GM18511 (cell line): ENCODE data around the gene CLIP2.

ENCODE experiments used
- ATAC-seq: cut with Tn5 transposase; IDR thresholded peaks from one replicate; pipeline ENCODE4 v1.9.1; 2021; ENCODE audit warnings: mild to moderate bottlenecking, moderate library complexity; ENCODE audit not compliant: unreplicated experiment

The CLIP2 gene

DNA sequence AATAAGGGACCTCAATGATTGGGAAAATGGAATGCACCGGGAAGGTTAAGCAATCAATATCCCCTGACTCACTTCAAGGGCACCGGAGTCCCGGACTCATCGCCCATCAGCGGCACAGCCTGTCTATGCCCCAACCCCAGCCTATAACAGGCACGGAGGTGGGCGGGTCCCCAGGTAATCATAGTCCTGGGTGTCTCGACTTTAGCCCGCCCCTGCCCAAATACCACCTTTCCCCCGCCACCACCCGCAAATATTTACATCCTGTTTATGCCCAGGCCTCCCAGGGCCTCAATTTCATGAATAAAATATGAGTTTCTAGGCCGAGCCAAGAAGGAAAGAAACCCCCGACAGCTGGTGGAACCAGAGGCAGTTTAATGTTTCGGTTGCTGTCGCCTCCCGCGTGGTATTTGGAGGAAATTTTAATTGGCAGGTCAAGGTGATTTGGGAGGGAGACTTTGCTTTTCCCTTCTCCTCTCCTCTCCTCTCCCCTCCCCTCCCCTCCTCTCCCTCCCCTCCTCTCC, 19.4 kb upstream of the CLIP2 start:
- ATAC-seq, result no peak

DNA sequence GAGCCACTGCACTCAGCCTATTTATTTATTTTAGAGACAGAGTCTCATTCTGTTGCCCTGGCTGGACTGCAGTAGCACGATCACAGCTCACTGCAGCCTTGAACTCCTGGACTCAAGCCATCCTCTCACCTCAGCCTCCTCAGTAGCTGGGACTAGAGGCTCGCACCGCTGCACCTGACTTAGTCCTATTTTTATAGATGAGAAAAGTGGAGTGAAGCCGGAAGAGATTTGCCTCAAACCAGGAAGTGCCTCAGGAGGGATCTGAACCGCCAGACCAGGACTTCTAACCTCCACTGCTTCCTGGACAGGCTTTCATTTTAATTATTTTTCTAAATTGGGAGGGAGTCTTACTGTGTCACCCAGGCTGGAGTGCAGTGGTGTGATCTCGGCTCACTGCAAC, 17.5 kb upstream of the CLIP2 start:
- ATAC-seq, result no peak

DNA sequence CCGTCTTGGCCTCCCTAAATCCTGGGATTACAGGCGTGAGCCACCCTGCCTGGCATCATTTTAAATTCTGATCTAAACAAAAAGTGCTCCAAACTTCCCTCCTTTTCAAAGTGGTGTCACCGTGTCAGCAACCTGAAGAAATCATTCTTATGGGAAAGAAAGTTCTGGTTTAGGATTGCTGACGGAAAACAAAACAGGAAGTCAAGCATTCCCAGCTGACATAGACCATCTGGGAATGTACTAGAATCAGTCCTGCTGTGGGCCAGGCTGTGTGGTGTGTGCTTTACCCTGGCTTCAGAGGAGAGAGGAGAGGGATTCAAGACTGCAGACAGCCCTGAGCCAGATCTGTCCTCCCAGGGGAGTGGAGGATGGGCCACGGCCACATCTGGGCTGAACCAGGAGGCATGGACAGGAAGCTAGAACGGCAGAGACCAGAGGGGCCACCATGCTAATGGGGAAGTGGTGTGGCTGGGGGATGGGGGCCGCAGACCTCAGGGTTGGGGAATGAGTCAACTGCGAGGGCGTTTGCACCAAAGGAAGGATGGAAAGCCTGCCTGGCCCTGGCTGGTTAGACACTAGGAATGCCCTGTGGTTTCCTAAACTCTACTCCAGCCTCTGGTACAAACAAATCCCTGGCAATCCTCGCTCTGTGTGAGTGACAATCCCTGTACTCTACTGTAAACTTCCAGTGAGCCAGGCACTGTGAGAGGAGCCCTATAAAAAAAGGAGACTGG, 16.7 kb upstream of the CLIP2 start:
- ATAC-seq, result peak; percentile 82

DNA sequence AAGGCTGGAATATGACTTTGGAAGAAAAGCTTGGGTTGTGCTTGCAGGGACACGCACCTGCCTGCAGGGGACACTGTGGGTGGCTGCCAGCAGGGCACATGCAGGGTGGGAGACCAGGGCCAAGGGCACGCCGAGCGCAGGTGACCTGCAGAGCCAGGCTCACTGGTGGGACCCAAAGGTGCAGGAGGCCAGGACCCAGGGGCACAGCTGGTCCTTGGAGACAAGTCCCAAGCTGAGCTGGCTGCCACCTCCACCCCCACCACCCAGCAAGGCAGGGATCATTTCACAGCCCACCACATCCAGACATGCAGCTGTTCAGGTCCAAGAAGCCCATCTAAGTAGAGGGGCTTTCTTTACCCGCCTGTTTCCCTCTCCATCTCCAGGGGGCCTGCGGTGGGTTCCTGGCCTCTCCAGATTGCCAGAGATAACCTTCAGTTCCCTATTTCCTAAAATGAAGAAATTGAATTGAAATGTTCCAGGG, 13.8 kb upstream of the CLIP2 start:
- ATAC-seq, result no peak

DNA sequence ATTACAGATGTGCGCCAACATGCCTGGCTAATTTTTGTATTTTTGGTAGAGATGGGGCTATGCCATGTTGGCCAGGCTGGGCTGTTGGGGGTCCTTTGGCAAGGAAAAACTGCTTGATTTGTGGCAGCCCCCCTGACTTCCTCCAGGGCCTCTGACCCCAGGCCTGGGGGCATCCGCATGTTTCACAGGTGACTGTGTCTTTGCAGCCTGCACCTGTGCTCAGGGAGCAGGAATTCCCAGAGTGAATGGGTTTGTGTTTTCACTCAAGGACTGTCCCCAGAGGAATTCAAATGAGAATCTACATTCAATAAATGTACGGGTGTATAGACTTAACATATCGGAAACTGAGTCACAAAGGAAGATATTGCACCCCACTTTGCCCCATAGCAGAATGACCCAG, 11.6 kb upstream of the CLIP2 start:
- ATAC-seq, result no peak

GRCh38 chr7:74280985-74281384, 8.2 kb upstream of the CLIP2 start:
- ATAC-seq, result no peak

DNA sequence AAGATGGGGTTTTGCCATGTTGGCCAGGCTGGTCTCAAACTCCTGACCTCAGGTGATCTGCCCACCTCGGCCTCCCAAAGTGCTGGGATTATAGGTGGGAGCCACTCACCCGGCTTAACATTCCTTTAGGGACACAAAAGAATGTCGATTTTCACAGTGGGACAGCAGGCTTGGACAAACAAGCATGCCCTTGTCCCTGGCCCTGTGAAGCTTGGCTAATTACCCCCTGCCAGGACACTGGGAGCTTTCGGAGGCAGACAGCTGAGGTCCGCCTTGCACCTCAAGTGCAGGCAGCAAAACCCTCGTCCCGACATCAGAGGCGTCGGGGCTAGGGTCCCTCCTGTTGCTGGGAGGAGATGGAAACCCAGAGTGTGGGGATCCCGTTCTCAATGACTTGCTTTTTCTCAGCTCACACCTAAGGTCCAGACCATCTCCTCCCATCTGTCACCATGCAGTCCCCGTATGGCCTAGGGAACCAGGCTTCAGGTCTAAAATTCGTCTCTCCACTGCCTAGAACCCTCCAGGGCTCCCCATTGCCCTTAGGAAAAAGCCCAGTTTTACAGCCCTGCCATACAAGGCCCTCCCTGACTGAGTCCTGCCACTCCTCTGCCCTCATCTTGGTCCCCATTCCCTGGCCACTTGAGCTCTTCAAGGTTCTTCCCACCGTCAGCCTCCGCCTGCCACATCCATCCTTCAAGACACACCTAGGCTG, 6.3 kb upstream of the CLIP2 start:
- ATAC-seq, result no peak

GRCh38 chr7:74283858-74284447, 5.3 kb upstream of the CLIP2 start:
- ATAC-seq, result no peak

GRCh38 chr7:74284781-74285259, 4.4 kb upstream of the CLIP2 start:
- ATAC-seq, result peak; percentile 53

DNA sequence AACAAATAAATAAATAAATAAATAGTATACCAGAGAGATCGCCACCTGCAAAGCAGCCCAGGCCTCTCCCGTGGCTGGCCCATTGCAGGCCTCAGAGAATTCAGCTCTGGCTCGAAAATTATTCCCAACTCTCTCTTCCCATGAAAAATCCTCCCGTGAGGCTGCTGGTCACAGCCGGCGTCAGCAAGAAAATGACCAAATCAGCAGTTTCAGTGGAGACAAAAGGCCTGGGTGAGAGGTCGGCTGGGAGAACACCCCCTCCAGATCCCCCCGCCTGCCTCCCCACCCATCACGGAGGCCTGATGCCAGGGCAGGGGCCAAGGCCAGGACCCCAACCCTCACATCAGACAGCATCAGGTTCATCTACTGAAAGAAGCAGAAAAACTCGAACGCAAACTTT, 3.1 kb upstream of the CLIP2 start:
- no peak for ATAC-seq

- no peak for ATAC-seq
These were observed 1.7 kb upstream of the CLIP2 start for GRCh38 chr7:74287303-74288033.

DNA sequence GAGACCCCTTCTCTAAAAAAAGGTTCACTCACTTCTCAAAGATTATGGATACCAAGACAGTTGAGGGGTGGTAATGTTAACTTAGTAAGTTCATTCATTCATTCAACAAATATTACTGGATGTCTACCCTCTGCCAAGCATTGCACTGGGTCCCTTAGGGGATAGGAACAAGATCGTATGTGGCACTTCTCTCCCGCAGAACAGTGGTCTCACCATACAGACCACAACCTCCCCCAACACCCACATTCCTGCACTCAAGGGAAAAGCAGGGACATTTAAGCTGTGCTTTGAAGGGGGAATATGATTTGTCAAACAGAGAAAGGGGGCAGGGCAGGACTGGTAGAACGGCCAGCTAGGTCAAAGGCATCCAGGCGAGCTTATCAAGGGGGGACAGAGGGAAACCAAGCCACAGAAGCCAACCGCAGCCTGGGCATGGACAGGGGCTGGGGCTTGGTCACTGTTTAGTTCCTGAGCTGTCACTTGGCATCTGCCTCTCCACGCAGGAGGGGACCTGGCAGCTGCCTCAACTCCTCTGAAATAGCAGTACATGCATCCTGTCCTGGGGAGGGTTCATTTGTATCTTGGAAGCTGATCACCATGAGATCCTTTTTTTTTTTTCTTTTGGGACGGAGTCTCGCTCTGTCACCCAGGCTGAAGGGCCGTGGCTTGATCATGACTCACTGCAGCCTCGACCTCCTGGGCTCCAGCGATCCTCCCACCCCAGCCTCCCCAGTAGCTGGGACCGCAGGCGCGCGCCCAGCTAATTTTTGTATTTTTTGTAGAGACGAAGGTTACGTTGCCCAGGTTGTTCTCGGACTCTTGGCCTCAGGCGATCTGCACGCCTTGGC, 949 bp upstream of the CLIP2 start:
- ATAC-seq, result no peak

GRCh38 chr7:74289659-74290552, 699 bp downstream of the CLIP2 start:
- ATAC-seq, result no peak

- no peak for ATAC-seq
These were observed 1.3 kb downstream of the CLIP2 start for GRCh38 chr7:74290553-74290950.

GRCh38 chr7:74290981-74291441, 1.8 kb downstream of the CLIP2 start:
- ATAC-seq, result no peak

- ATAC-seq, result no peak
These were observed 2.3 kb downstream of the CLIP2 start for GRCh38 chr7:74291535-74291934.

- no peak for ATAC-seq
These were observed 3.8 kb downstream of the CLIP2 start for GRCh38 chr7:74292757-74293576.

GRCh38 chr7:74293577-74293908, 4.3 kb downstream of the CLIP2 start:
- ATAC-seq, result no peak
